ENCODE data around the gene ATRAID.

ATRAID gene

GRCh38 chr2:27220091-27220490, 8.2 kb downstream of the ATRAID start:
- DNase-seq, result no peak

- no peak for DNase-seq
Measured at GRCh38 chr2:27221166-27221565, 9.3 kb downstream of the ATRAID start.

DNA sequence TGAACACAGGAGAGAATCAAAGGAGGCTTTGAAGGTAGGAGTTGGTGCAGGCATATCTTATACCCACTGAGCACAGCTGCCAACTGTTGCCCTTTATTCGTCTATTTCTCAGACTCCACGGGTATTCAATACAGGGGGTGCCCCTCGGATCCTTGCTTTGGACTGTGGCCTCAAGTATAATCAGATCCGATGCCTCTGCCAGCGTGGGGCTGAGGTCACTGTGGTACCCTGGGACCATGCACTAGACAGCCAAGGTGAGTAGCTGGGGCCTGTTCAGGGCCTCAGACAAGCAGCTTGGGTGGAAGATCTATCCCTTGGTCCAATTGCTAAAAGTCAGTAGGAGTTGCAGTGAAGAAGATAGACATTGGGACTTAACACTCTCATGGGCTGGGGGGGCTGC, 10.6 kb downstream of the ATRAID start:
- no peak for DNase-seq

DNA sequence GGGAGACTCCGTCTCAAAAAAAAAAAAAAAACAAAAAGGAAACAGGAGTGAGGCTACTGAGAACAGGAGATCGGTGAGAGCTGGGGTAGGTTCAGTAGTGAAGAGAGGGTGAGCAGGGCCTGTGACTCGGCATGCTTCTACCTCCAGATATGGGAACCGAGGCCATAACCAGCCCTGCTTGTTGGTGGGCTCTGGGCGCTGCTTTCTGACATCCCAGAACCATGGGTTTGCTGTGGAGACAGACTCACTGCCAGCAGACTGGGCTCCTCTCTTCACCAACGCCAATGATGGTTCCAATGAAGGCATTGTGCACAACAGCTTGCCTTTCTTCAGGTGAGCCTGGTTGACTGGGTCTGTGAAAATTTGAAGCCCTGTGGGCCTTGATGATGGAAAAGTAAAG, 11.6 kb downstream of the ATRAID start:
- no peak for DNase-seq

DNA sequence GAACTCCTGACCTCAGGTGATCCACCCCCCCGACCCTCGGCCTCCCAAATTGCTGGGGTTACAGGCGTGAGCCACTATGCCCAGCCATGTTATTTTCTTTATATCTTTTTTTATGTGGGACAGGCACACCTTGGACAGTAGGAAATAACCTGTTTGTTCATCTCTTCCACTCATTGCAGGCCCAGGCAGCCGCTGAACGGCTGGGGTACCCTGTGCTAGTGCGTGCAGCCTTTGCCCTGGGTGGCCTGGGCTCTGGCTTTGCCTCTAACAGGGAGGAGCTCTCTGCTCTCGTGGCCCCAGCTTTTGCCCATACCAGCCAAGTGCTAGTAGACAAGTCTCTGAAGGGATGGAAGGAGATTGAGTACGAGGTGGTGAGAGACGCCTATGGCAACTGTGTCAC, 13.7 kb downstream of the ATRAID start:
- DNase-seq, result no peak

- no peak for DNase-seq
Measured at GRCh38 chr2:27227501-27227900, 15.7 kb downstream of the ATRAID start.

- DNase-seq, result no peak
Measured at GRCh38 chr2:27231921-27232320, 20.1 kb downstream of the ATRAID start.

DNA sequence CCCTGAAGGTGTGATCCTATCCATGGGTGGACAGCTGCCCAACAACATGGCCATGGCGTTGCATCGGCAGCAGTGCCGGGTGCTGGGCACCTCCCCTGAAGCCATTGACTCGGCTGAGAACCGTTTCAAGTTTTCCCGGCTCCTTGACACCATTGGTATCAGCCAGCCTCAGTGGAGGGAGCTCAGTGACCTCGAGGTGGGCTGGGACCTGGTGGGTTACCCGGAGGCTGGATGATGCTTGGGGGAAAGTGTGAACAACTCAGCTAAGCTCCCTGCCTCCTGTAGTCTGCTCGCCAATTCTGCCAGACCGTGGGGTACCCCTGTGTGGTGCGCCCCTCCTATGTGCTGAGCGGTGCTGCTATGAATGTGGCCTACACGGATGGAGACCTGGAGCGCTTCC, 21.5 kb downstream of the ATRAID start:
- no peak for DNase-seq

DNA sequence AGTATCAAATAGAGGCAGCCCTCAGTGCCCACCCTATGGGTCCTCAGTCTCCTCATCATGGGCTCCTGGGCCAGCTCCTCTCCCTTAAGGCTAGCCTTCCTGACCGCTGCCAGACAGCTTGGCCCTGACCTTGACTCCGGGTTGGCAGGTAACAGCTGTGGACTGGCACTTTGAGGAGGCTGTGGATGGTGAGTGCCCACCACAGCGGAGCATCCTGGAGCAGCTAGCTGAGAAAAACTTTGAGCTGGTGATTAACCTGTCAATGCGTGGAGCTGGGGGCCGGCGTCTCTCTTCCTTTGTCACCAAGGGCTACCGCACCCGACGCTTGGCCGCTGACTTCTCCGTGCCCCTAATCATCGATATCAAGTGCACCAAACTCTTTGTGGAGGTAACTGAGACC, 24.3 kb downstream of the ATRAID start:
- DNase-seq, result no peak

- no peak for DNase-seq
Measured at GRCh38 chr2:27236626-27237025, 24.8 kb downstream of the ATRAID start.

GRCh38 chr2:27237341-27237945, 25.6 kb downstream of the ATRAID start:
- DNase-seq, result no peak

DNA sequence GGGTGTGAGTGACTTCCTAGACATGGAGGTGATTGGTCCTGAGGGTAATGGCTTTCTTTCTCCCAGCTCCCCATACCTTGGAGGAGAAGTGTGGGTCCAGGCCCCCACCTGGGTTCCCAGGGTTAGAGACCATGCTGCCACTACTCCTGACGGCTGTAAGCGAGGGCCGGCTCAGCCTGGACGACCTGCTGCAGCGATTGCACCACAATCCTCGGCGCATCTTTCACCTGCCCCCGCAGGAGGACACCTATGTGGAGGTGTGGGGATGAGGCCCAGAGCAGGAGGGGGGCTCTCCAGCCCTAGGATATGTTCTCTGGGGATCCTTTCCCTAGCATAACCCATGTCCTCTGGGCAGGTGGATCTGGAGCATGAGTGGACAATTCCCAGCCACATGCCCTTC, 27.1 kb downstream of the ATRAID start:
- DNase-seq, result no peak

DNA sequence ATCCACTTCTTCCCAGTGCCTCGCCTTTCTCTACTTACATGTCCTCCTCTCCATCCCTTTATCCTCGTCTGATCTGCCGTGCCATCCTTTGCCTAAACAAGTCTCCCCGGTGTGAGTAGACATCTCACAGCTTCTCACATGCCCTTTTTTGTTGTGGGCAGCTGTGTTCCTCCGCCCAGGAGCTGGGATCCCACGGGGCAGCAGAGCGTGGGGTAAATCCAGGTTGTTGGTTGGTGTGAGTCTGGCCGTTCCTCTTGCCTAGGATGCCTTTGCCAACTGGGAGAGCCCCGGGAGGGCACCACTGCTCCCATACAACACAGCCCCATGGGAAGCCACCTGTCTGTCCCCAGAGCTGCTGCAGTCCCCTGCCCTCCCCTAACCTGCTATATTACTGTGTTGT, 28.6 kb downstream of the ATRAID start:
- no peak for DNase-seq

GRCh38 chr2:27241761-27242613, 30.1 kb downstream of the ATRAID start:
- DNase-seq, result no peak

DNA sequence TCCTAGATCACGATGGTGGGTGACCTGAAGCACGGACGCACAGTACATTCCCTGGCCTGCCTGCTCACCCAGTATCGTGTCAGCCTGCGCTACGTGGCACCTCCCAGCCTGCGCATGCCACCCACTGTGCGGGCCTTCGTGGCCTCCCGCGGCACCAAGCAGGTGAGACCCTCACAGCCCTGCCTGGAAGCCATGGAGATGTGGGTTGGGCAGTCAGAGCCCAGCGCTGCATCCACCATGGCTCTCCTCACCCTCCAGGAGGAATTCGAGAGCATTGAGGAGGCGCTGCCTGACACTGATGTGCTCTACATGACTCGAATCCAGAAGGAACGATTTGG, 30.7 kb downstream of the ATRAID start:
- no peak for DNase-seq

GRCh38 chr2:27243391-27244130, 31.7 kb downstream of the ATRAID start:
- no peak for DNase-seq

DNA sequence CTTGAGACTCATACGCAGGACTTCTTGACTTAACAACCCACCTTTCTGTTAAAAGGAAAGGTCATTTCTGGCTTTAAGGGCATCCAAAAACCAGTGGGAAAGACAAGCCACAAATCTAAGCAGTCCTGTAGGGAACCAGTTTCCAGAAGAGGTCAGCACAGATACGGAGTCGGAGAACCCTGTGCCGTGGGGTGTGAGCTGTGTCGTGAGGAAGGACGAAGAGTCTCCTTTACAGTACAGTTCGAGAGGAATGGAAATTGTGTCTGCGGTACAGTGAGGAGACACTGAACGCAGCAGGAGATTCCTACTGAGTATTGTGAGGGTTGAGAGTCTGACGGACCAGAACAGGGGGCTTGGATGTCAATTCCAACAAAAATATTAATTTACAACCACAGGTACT, 33.3 kb downstream of the ATRAID start:
- no peak for DNase-seq

DNA sequence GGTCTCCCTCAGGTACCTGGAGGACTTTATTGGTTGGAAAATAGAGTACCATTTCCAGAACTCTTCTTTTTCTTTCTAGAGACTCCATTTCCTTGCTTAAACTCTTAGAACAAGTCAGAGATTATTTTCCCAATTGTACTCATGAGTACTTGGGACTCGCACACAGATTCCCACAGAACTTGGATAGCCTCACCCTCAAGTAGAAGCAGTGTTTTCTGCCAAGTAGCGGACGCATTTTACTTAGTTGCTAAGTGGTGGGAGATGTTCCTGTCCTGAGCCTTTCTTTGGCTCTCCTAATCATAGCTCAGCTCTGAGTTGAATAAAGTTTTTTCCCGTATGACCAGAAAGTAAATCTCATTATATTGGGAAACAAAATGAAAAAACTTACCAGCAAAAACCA, 33.8 kb downstream of the ATRAID start:
- no peak for DNase-seq

GRCh38 chr2:27247893-27248292, 36.1 kb downstream of the ATRAID start:
- DNase-seq, result no peak

- DNase-seq, result no peak
Measured at GRCh38 chr2:27249159-27249890, 37.5 kb downstream of the ATRAID start.

GRCh38 chr2:27249891-27250651, 38.2 kb downstream of the ATRAID start:
- peak; percentile 38 to 57 for DNase-seq

DNA sequence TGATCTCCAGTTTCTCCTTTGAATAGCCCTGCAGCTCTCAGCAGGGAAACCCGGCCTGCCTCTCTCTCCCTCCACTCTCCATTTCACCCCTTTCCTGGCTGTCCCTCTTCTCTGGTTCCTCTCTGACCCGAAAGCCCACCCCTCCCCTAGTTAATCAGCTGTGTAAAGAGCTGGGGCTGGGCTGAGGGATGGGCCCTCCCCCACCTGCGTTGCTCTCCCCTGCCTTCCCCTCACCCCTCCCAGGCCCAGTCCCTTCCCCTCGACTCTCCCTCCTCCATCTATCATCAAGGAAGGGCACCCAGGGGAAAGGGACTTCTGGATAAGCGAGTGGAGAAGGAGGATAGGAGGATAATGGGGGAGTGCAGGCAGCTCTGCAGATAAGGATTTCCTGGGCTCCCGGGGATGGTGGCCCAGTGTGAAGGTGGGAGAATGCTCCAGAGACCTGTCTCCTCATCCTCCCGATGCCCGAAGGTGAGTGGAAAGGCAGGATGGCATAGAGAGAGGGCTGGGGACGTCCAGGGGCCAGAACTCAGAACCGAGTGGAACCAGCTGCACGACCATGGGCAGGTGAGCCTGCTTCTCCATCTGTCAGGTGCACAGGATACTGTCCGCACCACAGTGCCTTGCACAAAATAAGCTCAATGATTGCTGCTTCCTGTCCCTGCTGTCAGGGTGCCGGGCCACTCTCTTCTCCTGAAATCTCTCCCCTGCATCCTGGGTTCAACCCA, 39.0 kb downstream of the ATRAID start:
- DNase-seq, result no peak

Data from AML-193 (cell line).